Fibroblast of lung (primary cell): ENCODE results near the gene KCNAB2.

Experiments used
- EZH2 ChIP-seq: IDR thresholded peaks from 2 replicates; pipeline ENCODE4 v1.5.1; 2012; ENCODE audit warnings: low read length, control low read depth, mild to moderate bottlenecking; ENCODE audit errors: missing control alignments
- TF ChIP-seq, protein P1 (sequence below), 2 donors: IDR thresholded peaks in 1 of 2; conservative IDR thresholded peaks in 1 of 2; 1 replicate in 1 of 2; 2 replicates in 1 of 2; pipeline ENCODE4 v1.5.1; 2011 to 2012; ENCODE audit warnings: low read length in 2 of 2, control low read depth in 1 of 2, inconsistent platforms in 1 of 2, low read depth in 1 of 2, mild to moderate bottlenecking in 1 of 2

DNA sequence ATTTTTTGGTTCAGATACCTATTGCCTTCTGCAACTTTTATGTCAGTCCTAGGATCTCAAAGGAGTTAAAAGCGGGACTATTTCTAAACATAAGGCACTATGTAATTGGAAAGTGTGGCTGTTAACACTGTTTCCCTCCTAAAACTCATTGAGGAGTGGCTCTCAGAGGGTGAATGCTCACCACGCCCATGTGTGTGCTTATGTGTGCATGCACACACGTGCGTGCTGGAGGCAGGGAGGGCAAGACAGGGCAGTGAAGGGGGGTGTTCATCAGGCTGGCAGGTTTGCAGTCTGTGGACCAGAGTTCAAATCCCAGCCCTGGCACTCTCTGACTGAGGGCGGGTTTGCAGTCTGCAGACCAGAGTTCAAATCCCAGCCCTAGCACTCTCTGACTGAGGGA, 22.4 kb downstream of the KCNAB2 start:
- TF ChIP-seq, protein P1, sequence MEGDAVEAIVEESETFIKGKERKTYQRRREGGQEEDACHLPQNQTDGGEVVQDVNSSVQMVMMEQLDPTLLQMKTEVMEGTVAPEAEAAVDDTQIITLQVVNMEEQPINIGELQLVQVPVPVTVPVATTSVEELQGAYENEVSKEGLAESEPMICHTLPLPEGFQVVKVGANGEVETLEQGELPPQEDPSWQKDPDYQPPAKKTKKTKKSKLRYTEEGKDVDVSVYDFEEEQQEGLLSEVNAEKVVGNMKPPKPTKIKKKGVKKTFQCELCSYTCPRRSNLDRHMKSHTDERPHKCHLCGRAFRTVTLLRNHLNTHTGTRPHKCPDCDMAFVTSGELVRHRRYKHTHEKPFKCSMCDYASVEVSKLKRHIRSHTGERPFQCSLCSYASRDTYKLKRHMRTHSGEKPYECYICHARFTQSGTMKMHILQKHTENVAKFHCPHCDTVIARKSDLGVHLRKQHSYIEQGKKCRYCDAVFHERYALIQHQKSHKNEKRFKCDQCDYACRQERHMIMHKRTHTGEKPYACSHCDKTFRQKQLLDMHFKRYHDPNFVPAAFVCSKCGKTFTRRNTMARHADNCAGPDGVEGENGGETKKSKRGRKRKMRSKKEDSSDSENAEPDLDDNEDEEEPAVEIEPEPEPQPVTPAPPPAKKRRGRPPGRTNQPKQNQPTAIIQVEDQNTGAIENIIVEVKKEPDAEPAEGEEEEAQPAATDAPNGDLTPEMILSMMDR (conservative IDR thresholded peaks at IDR 0.05 in 1 of 2, IDR thresholded peaks at IDR 0.05 in 1 of 2; ENCODE audit: low read depth in 1 of 2, low read length in 2 of 2): no peak
- TF ChIP-seq EZH2: no peak
